ENCODE measurements around the gene YKT6. TPM values are rescaled to one million over a fixed set of nuclear protein-coding genes. Genes with fewer than 3 reads are reported as not detected.

YKT6 gene
- total and polyA plus RNA-seq, 2 experiments from 2014 or later = 75.7 to 86.9 TPM

DNA sequence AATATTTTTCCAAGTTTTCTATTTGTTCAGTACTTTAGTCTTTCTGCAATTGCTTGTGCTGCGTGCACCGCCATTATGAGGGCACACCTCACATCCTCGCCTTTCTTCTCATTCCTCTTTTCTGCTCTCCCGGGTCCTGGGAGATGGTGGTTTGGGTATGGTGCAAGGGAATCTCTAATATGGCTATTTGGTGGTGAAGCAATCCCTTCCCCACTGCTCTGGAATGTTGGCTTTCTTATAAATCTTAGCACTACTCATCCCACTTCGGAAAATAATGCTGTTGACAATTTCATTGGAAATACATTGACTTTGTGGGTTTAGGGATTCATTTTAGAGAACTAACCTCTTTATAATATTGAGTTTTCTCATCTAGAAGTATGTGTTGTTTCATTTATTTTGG lies 9.6 kb upstream of the YKT6 start:
- WGBS (ENCODE audit: low lambda C conversion rate, missing lambda C conversion rate) = 98% methylated on average over 5 of the region's 5 CpGs
- Histone ChIP-seq H3K27me3 (no peaks in the 10 kb centered on the region), H2AFZ (no peak overlapping the region), H3K36me3 (replicated peaks; ENCODE audit: insufficient read depth, low read depth) (no peaks in the 10 kb centered on the region), H3K27ac (no peak overlapping the region), H3K9me2 (replicated peaks; ENCODE audit: insufficient read depth) (no peaks in the 10 kb centered on the region), H3K4me3 (no peak overlapping the region), H3K4me1 (ENCODE audit: insufficient read depth) (no peaks in the 10 kb centered on the region), H4K20me1 (ENCODE audit: insufficient read depth, poor library complexity, severe bottlenecking) (no peaks in the 10 kb centered on the region), H3K4me2 (no peak overlapping the region), H3K79me2 (no peaks in the 10 kb centered on the region), H3K9me3 (ENCODE audit: low read depth) (no peaks in the 10 kb centered on the region)
- TF ChIP-seq, protein P1, sequence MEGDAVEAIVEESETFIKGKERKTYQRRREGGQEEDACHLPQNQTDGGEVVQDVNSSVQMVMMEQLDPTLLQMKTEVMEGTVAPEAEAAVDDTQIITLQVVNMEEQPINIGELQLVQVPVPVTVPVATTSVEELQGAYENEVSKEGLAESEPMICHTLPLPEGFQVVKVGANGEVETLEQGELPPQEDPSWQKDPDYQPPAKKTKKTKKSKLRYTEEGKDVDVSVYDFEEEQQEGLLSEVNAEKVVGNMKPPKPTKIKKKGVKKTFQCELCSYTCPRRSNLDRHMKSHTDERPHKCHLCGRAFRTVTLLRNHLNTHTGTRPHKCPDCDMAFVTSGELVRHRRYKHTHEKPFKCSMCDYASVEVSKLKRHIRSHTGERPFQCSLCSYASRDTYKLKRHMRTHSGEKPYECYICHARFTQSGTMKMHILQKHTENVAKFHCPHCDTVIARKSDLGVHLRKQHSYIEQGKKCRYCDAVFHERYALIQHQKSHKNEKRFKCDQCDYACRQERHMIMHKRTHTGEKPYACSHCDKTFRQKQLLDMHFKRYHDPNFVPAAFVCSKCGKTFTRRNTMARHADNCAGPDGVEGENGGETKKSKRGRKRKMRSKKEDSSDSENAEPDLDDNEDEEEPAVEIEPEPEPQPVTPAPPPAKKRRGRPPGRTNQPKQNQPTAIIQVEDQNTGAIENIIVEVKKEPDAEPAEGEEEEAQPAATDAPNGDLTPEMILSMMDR (IDR thresholded peaks at IDR 0.05; ENCODE audit: poor library complexity) = no peak
- TF ChIP-seq EZH2 (IDR thresholded peaks at IDR 0.05; ENCODE audit: borderline replicate concordance) = no peak
- no peak for TF ChIP-seq EZH2phosphoT487 (IDR thresholded peaks at IDR 0.05; ENCODE audit: low read depth, severe bottlenecking, unreplicated experiment)
- no peak for DNase-seq (ENCODE audit: low spot score)

DNA sequence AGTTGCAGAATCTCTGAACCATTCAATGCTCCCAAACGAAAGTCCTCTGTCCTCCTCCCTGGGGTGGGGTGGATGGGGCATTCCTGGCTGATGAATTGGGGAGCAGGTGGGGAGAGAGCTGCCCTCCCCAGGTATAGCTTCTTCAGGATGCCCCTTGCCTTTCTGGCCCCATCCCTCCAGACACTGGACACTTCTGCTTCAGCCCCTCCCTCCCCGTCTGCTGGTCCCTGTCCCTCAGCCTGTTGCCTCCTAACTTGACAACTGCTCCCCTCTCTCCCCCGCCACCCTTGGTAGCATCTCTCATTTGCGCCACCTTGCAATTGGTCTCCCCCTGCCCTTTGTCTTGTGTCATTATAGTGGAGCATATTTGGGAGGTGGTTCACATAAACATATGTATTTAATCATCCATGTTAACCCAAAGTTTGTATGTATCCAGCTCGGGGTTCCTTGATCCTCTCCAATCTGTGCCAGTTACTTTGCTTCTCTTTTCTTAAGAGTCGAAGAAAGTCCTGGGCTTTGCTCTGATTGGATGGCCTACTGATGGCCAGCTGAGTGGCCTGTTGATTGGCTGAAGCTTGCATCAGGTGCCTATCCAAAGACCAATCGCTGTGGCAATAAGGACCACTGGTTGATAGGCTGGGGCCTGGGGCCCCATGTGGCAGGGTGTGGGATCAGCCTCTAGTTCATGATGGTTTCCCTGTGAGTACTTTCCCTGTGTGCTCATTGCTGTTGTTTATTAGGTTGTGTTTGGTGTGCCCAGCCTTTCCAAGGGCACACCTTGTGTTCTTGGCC lies 7.6 kb upstream of the YKT6 start:
- Histone ChIP-seq H3K36me3 (replicated peaks; ENCODE audit: insufficient read depth, low read depth) (no peaks in the 10 kb centered on the region), H3K27me3 (no peaks in the 10 kb centered on the region), H3K4me1 (ENCODE audit: insufficient read depth) (no peaks in the 10 kb centered on the region), H3K79me2 (no peaks in the 10 kb centered on the region), H3K4me3 (no peak overlapping the region), H3K4me2 (no peak overlapping the region), H3K9me3 (ENCODE audit: low read depth) (no peaks in the 10 kb centered on the region), H4K20me1 (ENCODE audit: insufficient read depth, poor library complexity, severe bottlenecking) (no peaks in the 10 kb centered on the region), H3K9me2 (replicated peaks; ENCODE audit: insufficient read depth) (no peaks in the 10 kb centered on the region), H3K27ac (no peak overlapping the region), H2AFZ (no peak overlapping the region)
- 91% methylated on average over 7 of the region's 7 CpGs for WGBS (ENCODE audit: low lambda C conversion rate, missing lambda C conversion rate)
- TF ChIP-seq EZH2 (IDR thresholded peaks at IDR 0.05; ENCODE audit: borderline replicate concordance) (no peak), EZH2phosphoT487 (IDR thresholded peaks at IDR 0.05; ENCODE audit: low read depth, severe bottlenecking, unreplicated experiment) (no peak)
- TF ChIP-seq, protein P1 (IDR thresholded peaks at IDR 0.05; ENCODE audit: poor library complexity) = no peak
- DNase-seq (ENCODE audit: low spot score) = no peak

DNA sequence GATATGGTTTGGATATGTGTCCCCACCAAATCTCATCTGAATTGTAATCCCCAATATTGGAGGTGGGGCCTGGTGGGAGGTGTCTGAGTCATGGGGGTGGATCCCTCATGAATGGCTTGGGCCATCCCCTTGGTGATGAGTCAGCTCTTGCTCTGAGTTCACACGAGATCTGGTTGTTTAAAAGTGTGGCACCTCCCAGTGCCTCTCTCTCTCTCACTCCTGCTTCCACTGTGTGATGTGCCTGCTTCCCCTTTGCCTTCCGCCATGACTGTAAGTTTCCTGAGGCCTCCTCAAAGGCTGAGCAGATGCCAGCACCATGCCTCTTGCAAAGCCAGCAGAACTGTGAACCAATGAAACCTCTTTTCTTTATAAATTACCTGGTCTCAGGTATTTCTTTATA lies 6.7 kb upstream of the YKT6 start:
- Histone ChIP-seq H3K36me3 (replicated peaks; ENCODE audit: insufficient read depth, low read depth) (no peaks in the 10 kb centered on the region), H3K9me2 (replicated peaks; ENCODE audit: insufficient read depth) (no peaks in the 10 kb centered on the region), H3K4me3 (no peak overlapping the region), H3K9me3 (ENCODE audit: low read depth) (no peaks in the 10 kb centered on the region), H3K4me2 (no peak overlapping the region), H3K27ac (no peak overlapping the region), H3K79me2 (no peaks in the 10 kb centered on the region), H3K4me1 (ENCODE audit: insufficient read depth) (no peaks in the 10 kb centered on the region), H3K27me3 (no peaks in the 10 kb centered on the region), H2AFZ (no peak overlapping the region), H4K20me1 (ENCODE audit: insufficient read depth, poor library complexity, severe bottlenecking) (no peaks in the 10 kb centered on the region)
- 61% methylated on average over 2 of the region's 2 CpGs for WGBS (ENCODE audit: low lambda C conversion rate, missing lambda C conversion rate)
- TF ChIP-seq EZH2 (IDR thresholded peaks at IDR 0.05; ENCODE audit: borderline replicate concordance) = no peak
- no peak for DNase-seq (ENCODE audit: low spot score)

DNA sequence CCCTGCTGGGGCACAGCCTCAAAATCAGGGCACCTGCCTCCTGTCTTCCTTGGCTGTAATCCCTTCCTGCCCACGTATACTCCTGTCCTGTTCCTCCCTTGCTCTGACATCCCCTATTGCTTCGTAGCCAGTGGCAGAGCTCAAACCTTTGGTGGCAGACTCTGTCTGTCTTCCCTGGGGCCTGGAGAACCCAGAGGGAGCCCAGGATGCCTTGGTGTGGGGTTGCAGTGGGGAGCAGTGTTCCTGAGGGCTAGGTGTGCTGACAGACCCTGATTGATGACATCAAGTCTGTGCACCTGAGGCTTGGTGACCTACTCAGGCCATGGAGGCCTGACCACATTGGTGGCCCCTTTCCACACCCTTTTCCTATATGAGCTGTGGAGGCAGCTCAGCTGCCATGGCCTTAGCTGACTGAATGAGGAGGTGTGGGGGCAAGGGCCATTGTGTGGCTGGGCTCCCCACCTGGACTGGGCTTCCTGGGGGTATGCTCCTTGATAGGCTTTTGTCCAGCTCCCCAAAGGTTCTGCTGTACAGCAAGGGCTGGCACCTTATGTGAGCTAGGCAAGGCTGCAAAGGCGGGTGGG lies 6.1 kb upstream of the YKT6 start:
- no peak overlapping the region for H3K27ac ChIP-seq
- no peak overlapping the region for H3K4me2 ChIP-seq

More for the DNA sequence above, 6.1 kb upstream of the YKT6 start:
- no peaks in the 10 kb centered on the region for H3K79me2 ChIP-seq
- no peak for DNase-seq (ENCODE audit: low spot score)
- H2AFZ ChIP-seq = no peak overlapping the region
- H3K4me3 ChIP-seq = no peak overlapping the region
- WGBS (ENCODE audit: low lambda C conversion rate, missing lambda C conversion rate) = 86% methylated on average over 3 of the region's 3 CpGs
- no peaks in the 10 kb centered on the region for H3K4me1 ChIP-seq (ENCODE audit: insufficient read depth)
- H4K20me1 ChIP-seq (ENCODE audit: insufficient read depth, poor library complexity, severe bottlenecking) = no peaks in the 10 kb centered on the region
- H3K27me3 ChIP-seq = no peaks in the 10 kb centered on the region
- no peak for TF ChIP-seq EZH2phosphoT487 (IDR thresholded peaks at IDR 0.05; ENCODE audit: low read depth, severe bottlenecking, unreplicated experiment)
- TF ChIP-seq, protein P1 (IDR thresholded peaks at IDR 0.05; ENCODE audit: poor library complexity) = no peak
- no peaks in the 10 kb centered on the region for H3K9me2 ChIP-seq (replicated peaks; ENCODE audit: insufficient read depth)
- no peaks in the 10 kb centered on the region for H3K9me3 ChIP-seq (ENCODE audit: low read depth)
- no peaks in the 10 kb centered on the region for H3K36me3 ChIP-seq (replicated peaks; ENCODE audit: insufficient read depth, low read depth)
